ENCODE measurements around the gene TUBG1. TPM values are rescaled to one million over a fixed set of nuclear protein-coding genes. Genes with fewer than 3 reads are reported as not detected.

Gene TUBG1
- total and polyA plus RNA-seq, 10 of the 15 experiments (the other 5 are each of a cell fraction or from before 2014, with no cell fraction given), result 40.0 to 256 (median 107) TPM

DNA sequence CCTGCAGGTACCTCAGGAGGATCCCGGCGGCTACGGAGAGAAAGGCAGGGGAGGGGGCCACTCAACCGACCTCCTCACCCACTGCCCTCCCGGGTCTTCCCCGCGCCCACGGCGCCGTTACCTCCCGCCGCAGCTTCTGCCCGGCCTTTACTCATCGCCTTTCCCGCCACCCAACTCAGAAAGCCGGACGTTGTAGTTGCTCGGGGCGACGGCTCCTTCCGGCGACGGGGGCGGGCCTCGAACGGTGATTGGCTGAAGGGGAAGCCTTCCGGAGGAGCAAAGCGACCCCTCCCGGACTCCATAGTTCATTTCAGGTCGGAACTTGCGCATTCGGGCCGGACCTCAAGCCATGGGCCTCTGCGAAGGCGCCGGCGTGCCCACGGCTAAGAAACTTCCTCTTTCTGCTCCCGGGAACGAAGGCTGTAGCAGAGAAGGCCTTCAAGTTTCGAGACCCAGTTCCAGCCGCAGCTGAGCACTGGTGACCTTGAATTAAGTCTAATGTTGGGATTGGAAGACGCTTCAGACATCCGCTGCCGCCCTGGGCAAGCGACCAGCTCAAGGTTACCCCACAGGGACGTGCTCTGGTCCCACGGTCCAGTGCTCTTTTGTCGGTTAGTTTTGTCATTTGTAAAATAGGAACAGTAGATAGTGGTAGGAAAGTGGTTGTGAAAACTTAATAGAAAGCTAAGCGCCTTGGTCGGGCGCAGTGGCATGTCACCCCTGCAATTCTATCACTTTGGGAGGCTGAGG, 31.8 kb upstream of the TUBG1 start, which contains the start of gene PSMC3IP:
PSMC3IP (minus strand) TSS at position 198 of the 750 bp plus-strand sequence; CDS start at position 155, 43 bp downstream.
- H3K79me2 ChIP-seq (ENCODE audit: control insufficient read depth, insufficient read depth, low read length), result peaks cover 17% of the 10 kb centered on the region
- FAIRE-seq, result peak; percentile 70
- POLR2A ChIA-PET, result interaction anchor here (0.6 to 6.5 kb wide), 24 partner anchors 11 to 495 kb away, joined by 3 to 120 read pairs (median 5); partner anchors contain the start of genes CNTNAP1, MLX, PLEKHH3 and RETREG3
- TF ChIP-seq NFYA (IDR thresholded peaks at IDR 0.05; ENCODE audit: borderline replicate concordance, low read depth, low read length) (no peak), BHLHE40 (IDR thresholded peaks at IDR 0.05; ENCODE audit: borderline replicate concordance in 1 of 2, low read depth in 2 of 2, low read length in 1 of 2) (peak in 1 of 2 experiments; percentile 47; a peak in 1 of 4 replicates), HDAC6 (IDR thresholded peaks at IDR 0.05; ENCODE audit: unreplicated experiment) (no peak), CHD4 (IDR thresholded peaks at IDR 0.05) (no peak), TBL1XR1 (IDR thresholded peaks at IDR 0.05; ENCODE audit: low read depth, low read length) (no peak), SMARCA5 (IDR thresholded peaks at IDR 0.05) (no peak), ZSCAN29 (IDR thresholded peaks at IDR 0.05) (no peak), PAX5 (IDR thresholded peaks at IDR 0.05; ENCODE audit: borderline replicate concordance, low read depth, low read length) (no peak), SREBF1 (IDR thresholded peaks at IDR 0.05; ENCODE audit: low read length) (no peak), GATAD2B (conservative IDR thresholded peaks at IDR 0.05; ENCODE audit: low read depth) (0 out of 2 replicates have a peak, but pooled peaks have one; percentile 35), NR2F1 (conservative IDR thresholded peaks at IDR 0.05) (peak; percentile 35; the same call in 1 of the 2 replicates), CBX5 (IDR thresholded peaks at IDR 0.05; ENCODE audit: low read depth) (peak; percentile 77; the same call in 1 of the 2 replicates), ZNF622 (IDR thresholded peaks at IDR 0.05) (no peak), PML (IDR thresholded peaks at IDR 0.05; ENCODE audit: low read length) (peak; percentile 94)
- TF ChIP-seq, protein P1, sequence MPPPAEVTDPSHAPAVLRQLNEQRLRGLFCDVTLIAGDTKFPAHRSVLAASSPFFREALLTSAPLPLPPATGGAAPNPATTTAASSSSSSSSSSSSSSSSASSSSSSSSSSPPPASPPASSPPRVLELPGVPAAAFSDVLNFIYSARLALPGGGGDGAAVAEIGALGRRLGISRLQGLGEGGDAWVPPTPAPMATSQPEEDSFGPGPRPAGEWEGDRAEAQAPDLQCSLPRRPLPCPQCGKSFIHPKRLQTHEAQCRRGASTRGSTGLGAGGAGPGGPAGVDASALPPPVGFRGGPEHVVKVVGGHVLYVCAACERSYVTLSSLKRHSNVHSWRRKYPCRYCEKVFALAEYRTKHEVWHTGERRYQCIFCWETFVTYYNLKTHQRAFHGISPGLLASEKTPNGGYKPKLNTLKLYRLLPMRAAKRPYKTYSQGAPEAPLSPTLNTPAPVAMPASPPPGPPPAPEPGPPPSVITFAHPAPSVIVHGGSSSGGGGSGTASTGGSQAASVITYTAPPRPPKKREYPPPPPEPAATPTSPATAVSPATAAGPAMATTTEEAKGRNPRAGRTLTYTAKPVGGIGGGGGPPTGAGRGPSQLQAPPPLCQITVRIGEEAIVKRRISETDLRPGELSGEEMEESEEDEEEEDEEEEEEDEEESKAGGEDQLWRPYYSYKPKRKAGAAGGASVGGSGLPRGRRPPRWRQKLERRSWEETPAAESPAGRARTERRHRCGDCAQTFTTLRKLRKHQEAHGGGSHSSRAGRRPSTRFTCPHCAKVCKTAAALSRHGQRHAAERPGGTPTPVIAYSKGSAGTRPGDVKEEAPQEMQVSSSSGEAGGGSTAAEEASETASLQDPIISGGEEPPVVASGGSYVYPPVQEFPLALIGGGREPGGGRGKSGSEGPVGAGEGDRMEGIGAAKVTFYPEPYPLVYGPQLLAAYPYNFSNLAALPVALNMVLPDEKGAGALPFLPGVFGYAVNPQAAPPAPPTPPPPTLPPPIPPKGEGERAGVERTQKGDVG (CRISPR knock-in tag; IDR thresholded peaks at IDR 0.05), result no peak
- TF ChIP-seq, protein P2, sequence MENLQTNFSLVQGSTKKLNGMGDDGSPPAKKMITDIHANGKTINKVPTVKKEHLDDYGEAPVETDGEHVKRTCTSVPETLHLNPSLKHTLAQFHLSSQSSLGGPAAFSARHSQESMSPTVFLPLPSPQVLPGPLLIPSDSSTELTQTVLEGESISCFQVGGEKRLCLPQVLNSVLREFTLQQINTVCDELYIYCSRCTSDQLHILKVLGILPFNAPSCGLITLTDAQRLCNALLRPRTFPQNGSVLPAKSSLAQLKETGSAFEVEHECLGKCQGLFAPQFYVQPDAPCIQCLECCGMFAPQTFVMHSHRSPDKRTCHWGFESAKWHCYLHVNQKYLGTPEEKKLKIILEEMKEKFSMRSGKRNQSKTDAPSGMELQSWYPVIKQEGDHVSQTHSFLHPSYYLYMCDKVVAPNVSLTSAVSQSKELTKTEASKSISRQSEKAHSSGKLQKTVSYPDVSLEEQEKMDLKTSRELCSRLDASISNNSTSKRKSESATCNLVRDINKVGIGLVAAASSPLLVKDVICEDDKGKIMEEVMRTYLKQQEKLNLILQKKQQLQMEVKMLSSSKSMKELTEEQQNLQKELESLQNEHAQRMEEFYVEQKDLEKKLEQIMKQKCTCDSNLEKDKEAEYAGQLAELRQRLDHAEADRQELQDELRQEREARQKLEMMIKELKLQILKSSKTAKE (IDR thresholded peaks at IDR 0.05; ENCODE audit: low read depth, poor library complexity, severe bottlenecking), result no peak
- TF ChIP-seq, protein P3, sequence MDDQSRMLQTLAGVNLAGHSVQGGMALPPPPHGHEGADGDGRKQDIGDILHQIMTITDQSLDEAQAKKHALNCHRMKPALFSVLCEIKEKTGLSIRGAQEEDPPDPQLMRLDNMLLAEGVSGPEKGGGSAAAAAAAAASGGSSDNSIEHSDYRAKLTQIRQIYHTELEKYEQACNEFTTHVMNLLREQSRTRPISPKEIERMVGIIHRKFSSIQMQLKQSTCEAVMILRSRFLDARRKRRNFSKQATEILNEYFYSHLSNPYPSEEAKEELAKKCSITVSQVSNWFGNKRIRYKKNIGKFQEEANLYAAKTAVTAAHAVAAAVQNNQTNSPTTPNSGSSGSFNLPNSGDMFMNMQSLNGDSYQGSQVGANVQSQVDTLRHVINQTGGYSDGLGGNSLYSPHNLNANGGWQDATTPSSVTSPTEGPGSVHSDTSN (IDR thresholded peaks at IDR 0.05; ENCODE audit: insufficient replicate concordance, low read depth, low read length), result no peak

More for the DNA sequence above, 31.8 kb upstream of the TUBG1 start, which contains the start of gene PSMC3IP:
- Histone ChIP-seq H4K20me1 (ENCODE audit: control insufficient read depth, insufficient read depth) (peaks cover 2% of the 10 kb centered on the region; the same call in 1 of the 2 replicates), H2AFZ (ENCODE audit: control insufficient read depth, low read depth, low read length) (peak within 1 kb of the TSS; percentile 38), H3K36me3 (ENCODE audit: control insufficient read depth in 2 of 2, insufficient read depth in 2 of 2, low read length in 1 of 2) (peaks cover 22 to 31% of the 10 kb centered on the region in 2 experiments), H3K9ac (ENCODE audit: control insufficient read depth, insufficient read depth, low read length) (peak within 1 kb of the TSS; percentile 90), H3K27me3 (replicated peaks in 1 of 2; ENCODE audit: control insufficient read depth in 2 of 2, insufficient read depth in 2 of 2, low read length in 1 of 2) (no peaks in the 10 kb centered on the region), H3K4me3 (peak within 1 kb of the TSS; percentile 79), H3K9me3 (replicated peaks; ENCODE audit: control insufficient read depth, insufficient read depth, low read length) (no peaks in the 10 kb centered on the region), H3K4me2 (ENCODE audit: control insufficient read depth, insufficient read depth) (peak within 1 kb of the TSS; percentile 78), H3K4me1 (ENCODE audit: control insufficient read depth, insufficient read depth, low read length) (peaks cover 16% of the 10 kb centered on the region), H3K27ac (ENCODE audit: control insufficient read depth, insufficient read depth) (peak within 1 kb of the TSS; percentile 89)
- in situ Hi-C loops (cut with MboI) (loop anchor here (10.0 kb wide), 1 partner anchor 187 kb away; the partner anchor contains the start of gene RAMP2), intact Hi-C loops (cut with micrococcal nuclease; ENCODE audit: unreplicated experiment) (loop anchor here (1.0 to 10.0 kb wide), 8 partner anchors 31 to 357 kb away; partner anchors contain the start of genes BECN1, CCR10, NAGLU and RETREG3)
- ChIA-PET CTCF (interaction anchor here (0.7 to 9.8 kb wide), 51 partner anchors 8 to 420 kb away, joined by 3 to 239 read pairs (median 8); partner anchors contain the start of genes BECN1, CCR10, MLX and PLEKHH3), SMC1A (ENCODE audit: uncharacterized antibody, unreplicated experiment) (interaction anchor here (0.5 to 5.7 kb wide), 46 partner anchors 8 to 420 kb away, joined by 3 to 124 read pairs (median 4); partner anchors contain the start of genes BECN1, CCR10, PLEKHH3 and PSME3), RAD21 (ENCODE audit: unreplicated experiment) (interaction anchor here (1.0 to 5.3 kb wide), 33 partner anchors 9 to 420 kb away, joined by 3 to 152 read pairs (median 10); partner anchors contain the start of genes BECN1, CCR10, CNTNAP1 and MLX)
- ATAC-seq (peak; percentile 87), DNase-seq (ENCODE audit: low read depth, low spot score) (peak; percentile 76)
- TSS peak; percentile 88 for BruUV-seq (replicated peaks)
- WGBS (ENCODE audit: insufficient coverage, insufficient replicate concordance, low lambda C conversion rate, missing lambda C conversion rate), result under 1% methylated on average over 52 of the region's 52 CpGs
